ENCODE measurements around the gene FGF2.
A peak's percentile ranks its signal among the peaks of the same experiment; 100 is the strongest.

The FGF2 gene

DNA sequence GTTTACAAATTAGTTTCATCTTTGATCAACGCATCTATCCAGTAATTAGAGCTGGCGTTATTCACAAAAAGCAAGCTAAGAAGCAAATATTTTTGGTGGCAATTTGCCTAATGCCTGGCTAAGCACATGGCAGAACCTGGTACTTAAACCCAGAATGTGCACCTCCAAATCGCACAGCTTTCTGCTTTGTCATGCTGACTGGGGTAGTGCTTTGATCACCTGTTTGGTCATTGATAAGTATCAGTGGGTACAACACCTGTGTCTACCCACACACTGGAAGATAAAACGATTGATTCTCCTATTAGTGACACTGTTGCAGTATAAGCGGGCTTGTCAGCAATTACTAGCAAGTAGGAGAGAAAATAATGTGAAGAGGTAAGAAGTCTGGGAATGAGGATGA is 93.8 kb downstream of the FGF2 start:
- TF ChIP-seq FOXP2 (optimal IDR thresholded peaks at IDR 0.05; ENCODE audit: borderline replicate concordance, extremely low read depth, extremely low read length, insufficient read depth) (no peak), POLR2AphosphoS5 (IDR thresholded peaks at IDR 0.05; ENCODE audit: low read depth, low read length) (no peak), TAF1 (IDR thresholded peaks at IDR 0.05; ENCODE audit: borderline replicate concordance, insufficient read depth, low read length) (no peak), SIN3A (IDR thresholded peaks at IDR 0.05; ENCODE audit: borderline replicate concordance, insufficient read depth, low read length) (no peak)
- TF ChIP-seq, protein P1, sequence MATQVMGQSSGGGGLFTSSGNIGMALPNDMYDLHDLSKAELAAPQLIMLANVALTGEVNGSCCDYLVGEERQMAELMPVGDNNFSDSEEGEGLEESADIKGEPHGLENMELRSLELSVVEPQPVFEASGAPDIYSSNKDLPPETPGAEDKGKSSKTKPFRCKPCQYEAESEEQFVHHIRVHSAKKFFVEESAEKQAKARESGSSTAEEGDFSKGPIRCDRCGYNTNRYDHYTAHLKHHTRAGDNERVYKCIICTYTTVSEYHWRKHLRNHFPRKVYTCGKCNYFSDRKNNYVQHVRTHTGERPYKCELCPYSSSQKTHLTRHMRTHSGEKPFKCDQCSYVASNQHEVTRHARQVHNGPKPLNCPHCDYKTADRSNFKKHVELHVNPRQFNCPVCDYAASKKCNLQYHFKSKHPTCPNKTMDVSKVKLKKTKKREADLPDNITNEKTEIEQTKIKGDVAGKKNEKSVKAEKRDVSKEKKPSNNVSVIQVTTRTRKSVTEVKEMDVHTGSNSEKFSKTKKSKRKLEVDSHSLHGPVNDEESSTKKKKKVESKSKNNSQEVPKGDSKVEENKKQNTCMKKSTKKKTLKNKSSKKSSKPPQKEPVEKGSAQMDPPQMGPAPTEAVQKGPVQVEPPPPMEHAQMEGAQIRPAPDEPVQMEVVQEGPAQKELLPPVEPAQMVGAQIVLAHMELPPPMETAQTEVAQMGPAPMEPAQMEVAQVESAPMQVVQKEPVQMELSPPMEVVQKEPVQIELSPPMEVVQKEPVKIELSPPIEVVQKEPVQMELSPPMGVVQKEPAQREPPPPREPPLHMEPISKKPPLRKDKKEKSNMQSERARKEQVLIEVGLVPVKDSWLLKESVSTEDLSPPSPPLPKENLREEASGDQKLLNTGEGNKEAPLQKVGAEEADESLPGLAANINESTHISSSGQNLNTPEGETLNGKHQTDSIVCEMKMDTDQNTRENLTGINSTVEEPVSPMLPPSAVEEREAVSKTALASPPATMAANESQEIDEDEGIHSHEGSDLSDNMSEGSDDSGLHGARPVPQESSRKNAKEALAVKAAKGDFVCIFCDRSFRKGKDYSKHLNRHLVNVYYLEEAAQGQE (IDR thresholded peaks at IDR 0.05; ENCODE audit: insufficient read depth in 1 of 2, low read depth in 2 of 2, low read length in 2 of 2) = no peak

DNA sequence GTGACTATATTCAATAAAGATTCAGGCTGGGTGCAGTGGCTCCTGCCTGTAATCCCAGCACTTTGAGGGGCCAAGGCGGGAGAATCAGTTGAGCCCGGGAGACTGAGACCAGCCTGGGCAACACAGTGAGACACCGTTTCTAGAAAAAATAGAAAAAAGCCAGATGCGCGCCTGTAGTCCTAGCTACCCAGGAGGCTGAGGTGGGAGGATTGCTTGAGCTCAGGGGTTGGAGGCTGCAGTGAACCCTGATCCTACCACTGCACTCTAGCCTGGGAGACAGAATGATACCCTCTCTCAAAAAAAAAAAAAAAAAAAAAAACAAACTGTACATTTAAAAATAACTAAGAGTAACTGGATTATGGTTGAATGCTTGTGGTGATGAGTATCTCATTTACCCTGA is 94.7 kb downstream of the FGF2 start:
- TF ChIP-seq TAF1 (IDR thresholded peaks at IDR 0.05; ENCODE audit: borderline replicate concordance, insufficient read depth, low read length) = no peak
- TF ChIP-seq FOXP2 (optimal IDR thresholded peaks at IDR 0.05; ENCODE audit: borderline replicate concordance, extremely low read depth, extremely low read length, insufficient read depth) = no peak
- TF ChIP-seq, protein P1 (IDR thresholded peaks at IDR 0.05; ENCODE audit: insufficient read depth in 1 of 2, low read depth in 2 of 2, low read length in 2 of 2) = no peak
- TF ChIP-seq POLR2AphosphoS5 (IDR thresholded peaks at IDR 0.05; ENCODE audit: low read depth, low read length) = no peak
- TF ChIP-seq SIN3A (IDR thresholded peaks at IDR 0.05; ENCODE audit: borderline replicate concordance, insufficient read depth, low read length) = no peak

DNA sequence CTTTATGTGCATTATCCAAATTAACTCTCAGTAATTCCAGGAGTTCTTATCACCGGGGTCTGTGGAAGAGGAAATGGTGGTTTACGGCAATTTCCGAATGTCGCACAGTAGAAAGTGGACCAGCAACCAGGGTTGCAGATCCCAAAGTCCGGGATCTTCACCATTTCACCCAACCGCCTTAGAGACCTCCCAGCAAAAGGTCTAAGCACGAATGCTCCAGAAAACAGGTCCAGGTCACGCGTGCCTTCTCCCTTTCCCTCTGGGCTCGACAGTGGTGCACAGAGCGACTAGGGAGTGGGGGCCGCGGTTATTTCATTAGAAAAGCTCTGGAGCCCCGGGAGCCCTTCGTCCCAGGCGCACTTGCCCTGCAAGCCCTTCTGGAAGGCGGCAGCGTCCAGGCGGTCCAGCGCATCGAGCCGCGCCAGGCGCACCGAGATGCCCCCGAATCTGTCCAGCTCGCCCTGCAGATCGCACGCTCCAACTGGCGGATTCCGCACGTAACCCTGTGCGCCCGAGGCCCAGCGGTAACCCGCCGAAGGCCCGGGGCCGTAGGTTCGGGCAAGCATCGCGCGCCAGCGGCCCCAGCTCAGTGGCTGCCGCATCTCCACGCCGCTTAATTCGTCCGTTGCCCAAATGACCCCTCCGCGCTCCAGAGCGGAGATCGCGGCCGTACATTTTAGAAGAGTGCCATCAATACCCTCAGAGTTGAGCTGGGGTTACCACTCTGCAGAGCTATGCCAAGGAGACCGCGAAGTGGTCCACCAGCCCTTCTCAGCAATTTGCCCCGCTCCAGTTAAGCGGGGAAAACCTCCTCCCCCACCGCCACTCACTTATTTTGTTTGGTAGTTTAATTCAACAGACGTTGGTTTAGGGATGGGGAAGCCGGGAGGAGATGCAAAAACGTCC is 95.6 kb downstream of the FGF2 start, which contains the start of gene NUDT6:
TSS of gene NUDT6 (minus strand) at position 627 of the 906 bp plus-strand sequence. CDS start at position 602, 25 bp downstream.
- TF ChIP-seq TAF1 (IDR thresholded peaks at IDR 0.05; ENCODE audit: borderline replicate concordance, insufficient read depth, low read length) = peak; percentile 55; the same call in 1 of the 2 replicates
- no peak for TF ChIP-seq FOXP2 (optimal IDR thresholded peaks at IDR 0.05; ENCODE audit: borderline replicate concordance, extremely low read depth, extremely low read length, insufficient read depth)
- peak; percentile 59 for TF ChIP-seq POLR2AphosphoS5 (IDR thresholded peaks at IDR 0.05; ENCODE audit: low read depth, low read length)

DNA sequence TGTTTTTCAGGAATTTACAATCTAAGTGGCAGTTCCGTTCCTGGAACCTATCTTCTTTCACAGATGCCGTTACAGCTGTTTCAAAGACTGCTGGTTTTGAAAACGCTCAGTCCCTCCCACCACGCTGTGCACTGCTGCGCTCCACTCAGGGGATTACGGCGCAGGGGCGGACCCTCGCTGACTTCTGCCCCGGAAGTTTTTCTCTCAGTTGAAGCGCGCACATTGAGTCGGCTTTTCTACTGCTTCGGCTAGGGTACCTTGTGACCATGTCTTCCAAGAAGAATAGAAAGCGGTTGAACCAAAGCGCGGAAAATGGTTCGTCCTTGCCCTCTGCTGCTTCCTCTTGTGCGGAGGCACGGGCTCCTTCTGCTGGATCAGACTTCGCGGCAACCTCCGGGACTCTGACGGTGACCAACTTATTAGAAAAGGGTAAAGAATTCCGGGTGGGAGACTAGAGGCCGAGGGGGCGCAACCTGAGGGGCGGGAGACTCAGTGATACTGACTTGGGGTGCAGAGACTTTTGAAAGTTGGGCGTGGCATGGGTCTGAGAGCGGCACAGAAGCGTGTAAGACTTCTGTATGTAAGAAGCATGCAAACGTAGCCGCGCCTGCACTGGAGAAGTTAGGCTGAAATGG is 96.4 kb downstream of the FGF2 start:
- TF ChIP-seq FOXP2 (optimal IDR thresholded peaks at IDR 0.05; ENCODE audit: borderline replicate concordance, extremely low read depth, extremely low read length, insufficient read depth) (peak; percentile 44), SIN3A (IDR thresholded peaks at IDR 0.05; ENCODE audit: borderline replicate concordance, insufficient read depth, low read length) (peak; percentile 94; the same call in 1 of the 2 replicates), TAF1 (IDR thresholded peaks at IDR 0.05; ENCODE audit: borderline replicate concordance, insufficient read depth, low read length) (peak; percentile 70; the same call in 1 of the 2 replicates), POLR2AphosphoS5 (IDR thresholded peaks at IDR 0.05; ENCODE audit: low read depth, low read length) (peak; percentile 41; the same call in 1 of the 2 replicates)
- TF ChIP-seq, protein P1 (IDR thresholded peaks at IDR 0.05; ENCODE audit: insufficient read depth in 1 of 2, low read depth in 2 of 2, low read length in 2 of 2) = no peak

DNA sequence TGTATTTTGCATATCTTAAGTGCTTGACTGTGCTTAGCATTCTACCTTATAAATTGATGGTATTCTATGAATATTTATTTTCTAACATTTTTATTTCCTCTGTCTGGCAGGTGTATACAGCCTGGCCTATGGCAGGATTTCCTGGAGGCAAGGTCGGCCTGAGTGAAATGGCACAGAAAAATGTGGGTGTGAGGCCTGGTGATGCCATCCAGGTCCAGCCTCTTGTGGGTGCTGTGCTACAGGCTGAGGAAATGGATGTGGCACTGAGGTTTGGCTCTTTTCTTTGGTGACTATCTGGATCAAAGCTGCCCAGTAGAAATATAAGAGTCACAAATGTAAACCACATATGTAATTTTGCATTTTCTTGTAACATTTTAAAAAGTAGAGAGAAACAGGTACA is 102.3 kb downstream of the FGF2 start:
- TF ChIP-seq POLR2AphosphoS5 (IDR thresholded peaks at IDR 0.05; ENCODE audit: low read depth, low read length) (no peak), SIN3A (IDR thresholded peaks at IDR 0.05; ENCODE audit: borderline replicate concordance, insufficient read depth, low read length) (no peak)
- TF ChIP-seq, protein P1 (IDR thresholded peaks at IDR 0.05; ENCODE audit: insufficient read depth in 1 of 2, low read depth in 2 of 2, low read length in 2 of 2) = no peak

All from PFSK-1 (cell line).